WERI-Rb-1 (cell line): ENCODE data around the gene MSMB.
A peak's percentile ranks its signal among the peaks of the same experiment; 100 is the strongest.

Experiments used
- DNase-seq: peaks from one replicate; pipeline ENCODE4 v3.0.0-alpha.2; 2020
- H3K27ac ChIP-seq: fragments of 250-450 bp; sonication (Bioruptor Pico); 2 replicates; pipeline ENCODE4 v1.5.1; 2020; ENCODE audit warnings: mild to moderate bottlenecking, moderate library complexity
- H3K27me3 ChIP-seq: fragments of 250-450 bp; sonication (Bioruptor Pico); 2 replicates; pipeline ENCODE4 v1.5.1; 2021; ENCODE audit warnings: mild to moderate bottlenecking, low read depth, moderate library complexity; ENCODE audit not compliant: insufficient read depth, severe bottlenecking
- H3K36me3 ChIP-seq: fragments of 250-450 bp; sonication (Bioruptor Pico); 2 replicates; pipeline ENCODE4 v1.5.1; 2020; ENCODE audit warnings: mild to moderate bottlenecking, moderate library complexity
- H3K4me3 ChIP-seq: 2 replicates; pipeline ENCODE4 v1.5.1; 2011; ENCODE audit warnings: low read depth, mild to moderate bottlenecking, control low read depth, low read length
- H3K9me3 ChIP-seq: fragments of 250-450 bp; sonication (Bioruptor Pico); 2 replicates; pipeline ENCODE4 v1.5.1; 2021; ENCODE audit warnings: mild to moderate bottlenecking, moderate library complexity; ENCODE audit not compliant: severe bottlenecking
- TF ChIP-seq, protein P1 (sequence below): IDR thresholded peaks from 2 replicates; pipeline ENCODE4 v1.5.1; 2011; ENCODE audit warnings: low read depth, mild to moderate bottlenecking, control low read depth, inconsistent platforms, low read length

MSMB gene

DNA sequence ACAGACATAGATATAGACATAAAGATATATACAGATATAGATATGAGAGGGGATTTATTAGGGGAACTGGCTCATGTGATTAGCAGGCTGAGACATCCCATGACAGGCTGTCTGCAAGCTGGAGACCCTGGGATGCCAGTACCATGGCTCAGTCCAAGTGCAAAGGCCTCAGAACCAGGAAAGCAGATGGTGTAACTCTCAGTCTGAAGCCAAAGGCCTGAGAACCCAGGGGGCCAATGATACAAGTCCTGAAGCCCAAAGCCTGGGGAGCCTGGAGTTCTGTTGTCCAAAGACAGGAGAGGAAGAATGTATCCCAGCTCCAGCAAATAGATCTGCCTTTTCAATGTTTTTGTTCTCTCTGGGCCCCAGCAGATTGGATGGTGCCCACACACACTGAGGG lies 21.1 kb downstream of the MSMB start:
- Histone ChIP-seq H3K4me3 (no peak overlapping the region), H3K9me3 (no peaks in the 10 kb centered on the region), H3K27me3 (no peaks in the 10 kb centered on the region), H3K27ac (peak overlapping the region; percentile 2; the same call in 1 of the 2 replicates), H3K36me3 (no peaks in the 10 kb centered on the region; the same call in 1 of the 2 replicates)
- TF ChIP-seq, protein P1, sequence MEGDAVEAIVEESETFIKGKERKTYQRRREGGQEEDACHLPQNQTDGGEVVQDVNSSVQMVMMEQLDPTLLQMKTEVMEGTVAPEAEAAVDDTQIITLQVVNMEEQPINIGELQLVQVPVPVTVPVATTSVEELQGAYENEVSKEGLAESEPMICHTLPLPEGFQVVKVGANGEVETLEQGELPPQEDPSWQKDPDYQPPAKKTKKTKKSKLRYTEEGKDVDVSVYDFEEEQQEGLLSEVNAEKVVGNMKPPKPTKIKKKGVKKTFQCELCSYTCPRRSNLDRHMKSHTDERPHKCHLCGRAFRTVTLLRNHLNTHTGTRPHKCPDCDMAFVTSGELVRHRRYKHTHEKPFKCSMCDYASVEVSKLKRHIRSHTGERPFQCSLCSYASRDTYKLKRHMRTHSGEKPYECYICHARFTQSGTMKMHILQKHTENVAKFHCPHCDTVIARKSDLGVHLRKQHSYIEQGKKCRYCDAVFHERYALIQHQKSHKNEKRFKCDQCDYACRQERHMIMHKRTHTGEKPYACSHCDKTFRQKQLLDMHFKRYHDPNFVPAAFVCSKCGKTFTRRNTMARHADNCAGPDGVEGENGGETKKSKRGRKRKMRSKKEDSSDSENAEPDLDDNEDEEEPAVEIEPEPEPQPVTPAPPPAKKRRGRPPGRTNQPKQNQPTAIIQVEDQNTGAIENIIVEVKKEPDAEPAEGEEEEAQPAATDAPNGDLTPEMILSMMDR, result no peak
- DNase-seq, result no peak

GRCh38 chr10:46022978-46023702 lies 22.9 kb downstream of the MSMB start:
- H3K9me3 ChIP-seq, result no peaks in the 10 kb centered on the region
- TF ChIP-seq, protein P1, result peak; percentile 34; the same call in 1 of the 2 replicates
- peak; percentile 97 for DNase-seq
- no peaks in the 10 kb centered on the region for H3K27me3 ChIP-seq
- H3K36me3 ChIP-seq, result no peaks in the 10 kb centered on the region; the same call in 1 of the 2 replicates
- peak overlapping the region; percentile 58 for H3K4me3 ChIP-seq
- H3K27ac ChIP-seq, result peak overlapping the region; percentile 75

DNA sequence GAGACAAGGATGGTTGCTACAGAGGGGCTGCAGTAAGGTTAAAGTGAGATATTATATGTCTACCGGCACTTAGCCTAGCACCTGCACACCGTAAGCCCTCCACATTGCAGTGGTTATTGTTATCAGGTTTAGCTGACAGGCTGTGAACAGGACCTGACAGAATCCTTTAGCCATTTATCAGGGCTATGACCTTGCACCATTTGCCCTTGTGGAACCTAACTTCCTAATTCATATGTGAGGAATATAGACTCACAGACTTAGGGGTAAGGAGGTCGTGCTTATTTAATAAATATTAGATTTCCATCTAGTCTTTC lies 25.8 kb downstream of the MSMB start:
- no peaks in the 10 kb centered on the region for H3K27me3 ChIP-seq
- TF ChIP-seq, protein P1, result no peak
- H3K36me3 ChIP-seq, result peaks cover 7% of the 10 kb centered on the region
- no peak for DNase-seq
- no peak overlapping the region for H3K27ac ChIP-seq
- no peaks in the 10 kb centered on the region for H3K9me3 ChIP-seq
- no peak overlapping the region for H3K4me3 ChIP-seq

GRCh38 chr10:46019569-46020343 lies 26.3 kb downstream of the MSMB start:
- Histone ChIP-seq H3K27ac (no peak overlapping the region), H3K9me3 (no peaks in the 10 kb centered on the region), H3K36me3 (peaks cover 10% of the 10 kb centered on the region), H3K4me3 (no peak overlapping the region), H3K27me3 (no peaks in the 10 kb centered on the region)
- TF ChIP-seq, protein P1, result no peak
- DNase-seq, result no peak

DNA sequence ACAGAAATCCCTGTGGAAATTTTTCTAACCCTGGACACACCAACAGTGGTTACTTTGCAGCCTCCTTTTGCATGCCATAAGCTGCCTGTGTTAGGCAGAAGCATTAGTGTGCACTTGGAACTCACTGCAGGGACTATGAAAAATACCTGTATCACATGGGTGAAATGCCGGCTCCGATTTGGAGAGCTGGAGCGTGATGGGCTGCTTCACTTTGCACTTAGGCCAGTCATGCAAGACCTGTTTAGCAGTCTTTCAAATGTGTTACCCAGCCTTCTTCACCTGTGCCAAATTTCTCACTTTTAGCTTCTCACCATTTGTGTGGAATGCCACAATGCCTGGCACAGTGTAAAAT lies 26.9 kb downstream of the MSMB start:
- H3K27ac ChIP-seq, result no peak overlapping the region
- DNase-seq, result no peak
- H3K27me3 ChIP-seq, result no peaks in the 10 kb centered on the region
- no peak overlapping the region for H3K4me3 ChIP-seq
- TF ChIP-seq, protein P1, result no peak
- H3K36me3 ChIP-seq, result peaks cover 16% of the 10 kb centered on the region
- no peaks in the 10 kb centered on the region for H3K9me3 ChIP-seq
